AG04450 (cell line): ENCODE results near the gene SDK1. TPM values are rescaled to one million over a fixed set of nuclear protein-coding genes. Genes with fewer than 3 reads are reported as not detected.

ENCODE experiments used
- CTCF ChIA-PET: fragments of 300-600, 350-600 bp; formaldehyde crosslinking; extraction: SDS; loops from one replicate; lab custom pipeline; 2022; ENCODE audit warnings: antibody characterized with exemption, inconsistent platforms; lab: Charles Lee
- POLR2A ChIA-PET: fragments of 350-600 bp; formaldehyde crosslinking; extraction: SDS; loops from one replicate; lab custom pipeline; 2021; ENCODE audit warnings: antibody characterized with exemption, inconsistent platforms; lab: Yijun Ruan, JAX
- DNase-seq: peaks from one replicate; pipeline ENCODE4 v3.0.0-alpha.2; 2011; ENCODE audit warnings: low read depth, low spot score
- H3K27ac ChIP-seq: one replicate; pipeline ENCODE4 v1.5.1; 2012; ENCODE audit warnings: low read depth, low read length, control low read depth
- H3K27me3 ChIP-seq: one replicate; pipeline ENCODE4 v1.6.0; 2012; ENCODE audit warnings: low read length; ENCODE audit not compliant: control insufficient read depth, insufficient read depth
- H3K4me3 ChIP-seq: 2 replicates; pipeline ENCODE4 v1.5.1; 2011; ENCODE audit warnings: mild to moderate bottlenecking, low read depth, low read length, control low read depth
- H3K9me3 ChIP-seq: 2 replicates; pipeline ENCODE4 v1.5.1; 2012; ENCODE audit warnings: low read length; ENCODE audit not compliant: control insufficient read depth, insufficient read depth
- CTCF ChIP-seq: IDR thresholded peaks from 2 replicates; pipeline ENCODE4 v1.5.1; 2011; ENCODE audit warnings: low read depth, low read length, control low read depth, inconsistent platforms
- polyA plus RNA-seq: library from polyadenylated mRNA; depleted of rRNA; stranded (reverse); fragments of >200 nt; gene quantifications from 2 replicates; pipeline ENCODE4 v1.2.3, GENCODE V29; 2011

SDK1 gene
- polyA plus RNA-seq, 1 experiment: 2.2 TPM

GRCh38 chr7:4159761-4160554, 858.9 kb downstream of the SDK1 start:
- ChIA-PET CTCF (no interaction called here), POLR2A (no interaction called here)

GRCh38 chr7:4162884-4163564, 862.0 kb downstream of the SDK1 start:
- TF ChIP-seq CTCF: no peak
- DNase-seq: no peak
- H3K27ac ChIP-seq: no peak overlapping the region
- no peaks in the 10 kb centered on the region for H3K27me3 ChIP-seq
- ChIA-PET POLR2A (no interaction called here), CTCF (no interaction called here)
- H3K4me3 ChIP-seq: no peak overlapping the region
- peaks cover 80% of the 10 kb centered on the region for H3K9me3 ChIP-seq

More at GRCh38 chr7:4159761-4160554, 858.9 kb downstream of the SDK1 start:
- TF ChIP-seq CTCF: no peak
- DNase-seq: no peak
- Histone ChIP-seq H3K9me3 (peaks cover 84% of the 10 kb centered on the region), H3K4me3 (no peak overlapping the region), H3K27ac (no peak overlapping the region), H3K27me3 (no peaks in the 10 kb centered on the region)

- Histone ChIP-seq H3K9me3 (peaks cover 80% of the 10 kb centered on the region), H3K27ac (no peak overlapping the region), H3K4me3 (no peak overlapping the region), H3K27me3 (no peaks in the 10 kb centered on the region)
- no peak for DNase-seq
- ChIA-PET POLR2A (no interaction called here), CTCF (no interaction called here)
- TF ChIP-seq CTCF: no peak
These were observed 862.6 kb downstream of the SDK1 start for GRCh38 chr7:4163565-4164203.

GRCh38 chr7:4164556-4164955, 863.5 kb downstream of the SDK1 start:
- Histone ChIP-seq H3K27me3 (no peaks in the 10 kb centered on the region), H3K9me3 (peaks cover 80% of the 10 kb centered on the region), H3K4me3 (no peak overlapping the region), H3K27ac (no peak overlapping the region)
- ChIA-PET POLR2A (no interaction called here), CTCF (no interaction called here)
- no peak for DNase-seq
- TF ChIP-seq CTCF: no peak

- no peak for TF ChIP-seq CTCF
- no peaks in the 10 kb centered on the region for H3K27me3 ChIP-seq
- POLR2A ChIA-PET: no interaction called here
- no peak overlapping the region for H3K4me3 ChIP-seq
- CTCF ChIA-PET: no interaction called here
- peaks cover 88% of the 10 kb centered on the region for H3K9me3 ChIP-seq
- DNase-seq: no peak
- no peak overlapping the region for H3K27ac ChIP-seq
These were observed 865.3 kb downstream of the SDK1 start for GRCh38 chr7:4166340-4166739.
